Upper lobe of left lung (tissue), 6 donors: ENCODE measurements around the gene PMPCA. TPM values are rescaled to one million over a fixed set of nuclear protein-coding genes. Genes with fewer than 3 reads are reported as not detected.

Source experiments
- ATAC-seq, 2 donors: fragments of 200-7000 bp; cut with Tn5 transposase; one replicate each; pipeline ENCODE4 v1.9.1; 2022; ENCODE audit warnings: mild to moderate bottlenecking in 2 of 2, moderate library complexity in 2 of 2; ENCODE audit not compliant: low FRiP score in 2 of 2
- DNase-seq, 2 donors: peaks; one replicate each; pipeline ENCODE4 v3.0.0-alpha.2; 2019 to 2020
- H3K27ac ChIP-seq, 4 donors: fragments of 200-600 bp; sonication (generic); one replicate each; pipeline ENCODE4 v1.5.1; 2016 to 2019
- H3K27me3 ChIP-seq, 4 donors: fragments of 200-600 bp; sonication (generic); one replicate each; pipeline ENCODE4 v1.5.1; 2017 to 2019
- H3K36me3 ChIP-seq, 4 donors: fragments of 200-600 bp; sonication (generic); one replicate each; pipeline ENCODE4 v1.5.1; 2016 to 2019
- H3K4me1 ChIP-seq, 4 donors: fragments of 200-600 bp; sonication (generic); one replicate each; pipeline ENCODE4 v1.5.1; 2018 to 2019
- H3K4me3 ChIP-seq, 4 donors: fragments of 200-600 bp; sonication (generic); one replicate each; pipeline ENCODE4 v1.5.1; 2017 to 2019; ENCODE audit warnings: mild to moderate bottlenecking in 2 of 4, moderate library complexity in 1 of 4
- H3K9me3 ChIP-seq, 4 donors: fragments of 200-600 bp; sonication (generic); one replicate each; pipeline ENCODE4 v1.5.1; 2018 to 2019
- CTCF ChIP-seq, 6 experiments: fragments of 450-650 bp in 4 of 6; fragments of 200-600 bp in 2 of 6; sonication (generic) in 2 of 6; IDR thresholded peaks; one replicate each; pipeline ENCODE4 v1.5.1; 2016 to 2019; ENCODE audit warnings: antibody characterized with exemption in 6 of 6
- EP300 ChIP-seq, 4 donors: sonication (generic); formaldehyde crosslinking; IDR thresholded peaks; one replicate each; pipeline ENCODE4 v1.5.1; 2017; ENCODE audit warnings: antibody characterized with exemption in 4 of 4, control low read depth in 2 of 4
- POLR2A ChIP-seq, 4 donors: fragments of 450-650 bp; IDR thresholded peaks; one replicate each; pipeline ENCODE4 v1.5.1; 2016 to 2017; ENCODE audit warnings: antibody characterized with exemption in 4 of 4, mild to moderate bottlenecking in 2 of 4
- POLR2AphosphoS5 ChIP-seq, 2 donors: sonication (generic); formaldehyde crosslinking; IDR thresholded peaks; one replicate each; pipeline ENCODE4 v1.5.1; 2017; ENCODE audit warnings: antibody characterized with exemption in 2 of 2
- WGBS, 2 donors: methylation state at CpG; one replicate each; pipeline ENCODE4 v1.1.5; 2017 to 2018; 5-methylcytosine and 5-hydroxymethylcytosine counted together
- total RNA-seq, 6 donors: library from RNA; depleted of rRNA in 4 of 6; stranded (reverse); fragments of >200 nt in 4 of 6; gene quantifications; one replicate each; pipeline versions ENCODE4 v1.1.0 to v1.2.1, GENCODE V29; 2016 to 2021
- donor health status: DM: no; HTN: no; CAD: no; lungs with moderate emphysema.
- donor health status: DM: no; HTN: yes; CAD: no; lungs with severe emphysema.

Gene PMPCA
- total RNA-seq, 6 donors from 2014 or later, result 30.4 to 48.2 (median 41.0) TPM

DNA sequence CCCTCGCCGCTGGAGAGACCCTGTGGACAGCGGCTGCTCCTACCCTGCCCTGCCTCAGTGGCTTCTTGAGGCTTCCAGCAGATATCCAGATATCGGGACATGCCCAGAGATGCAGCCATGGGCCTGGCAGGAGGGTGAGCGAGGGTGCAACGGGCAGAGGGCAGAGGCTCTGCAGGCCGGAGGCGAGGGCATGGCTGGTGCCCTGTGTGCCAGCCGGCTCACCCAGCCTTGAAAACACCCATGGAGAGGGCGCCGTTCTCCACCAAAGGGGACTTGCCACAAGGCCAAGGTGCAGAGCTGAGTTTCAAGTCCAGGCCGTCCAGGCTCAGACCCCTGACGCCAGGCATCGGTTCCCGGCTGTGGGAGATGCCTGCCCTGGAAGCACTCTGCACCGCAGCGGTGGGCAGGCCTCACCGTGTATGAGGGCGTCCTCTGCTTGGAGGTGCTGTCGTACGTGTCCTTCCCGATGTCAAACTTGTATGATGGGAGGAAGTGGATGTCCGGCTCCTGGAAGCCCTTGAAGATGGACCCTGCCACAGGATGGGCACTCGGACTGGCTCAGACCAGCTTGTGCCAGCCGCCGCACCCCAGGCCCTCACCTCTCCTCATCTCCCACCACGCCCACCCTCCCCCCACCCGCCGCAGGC lies 20.3 kb downstream of the PMPCA start:
- Histone ChIP-seq H3K9me3 (no peaks in the 10 kb centered on the region), H3K4me1 (no peaks in the 10 kb centered on the region), H3K27me3 (no peaks in the 10 kb centered on the region), H3K4me3 (no peak overlapping the region), H3K36me3 (peaks cover 0 to 49% (median 33%) of the 10 kb centered on the region in 4 donors), H3K27ac (no peak overlapping the region)
- 96 to 100% methylated on average over 6 to 27 of the region's 29 CpGs for WGBS, 2 donors
- DNase-seq (peak in 1 of 2 donors; percentile 62), ATAC-seq (no peak)
- TF ChIP-seq POLR2AphosphoS5 (IDR thresholded peaks at IDR 0.05) (no peak), CTCF (IDR thresholded peaks at IDR 0.05) (no peak), POLR2A (IDR thresholded peaks at IDR 0.05) (no peak), EP300 (IDR thresholded peaks at IDR 0.05) (no peak)

GRCh38 chr9:136431782-136432350 lies 21.4 kb downstream of the PMPCA start:
- Histone ChIP-seq H3K9me3 (no peaks in the 10 kb centered on the region), H3K27me3 (no peaks in the 10 kb centered on the region), H3K4me1 (peaks cover under 1 to 11% (median 4%) of the 10 kb centered on the region in 4 donors), H3K27ac (no peak overlapping the region), H3K4me3 (no peak overlapping the region), H3K36me3 (peaks cover 0 to 51% (median 32%) of the 10 kb centered on the region in 4 donors)
- ATAC-seq (no peak), DNase-seq (no peak)
- 94 to 95% methylated on average over 15 to 32 of the region's 36 CpGs for WGBS, 2 donors
- no peak for TF ChIP-seq POLR2A (IDR thresholded peaks at IDR 0.05)
- no peak for TF ChIP-seq CTCF (IDR thresholded peaks at IDR 0.05)

DNA sequence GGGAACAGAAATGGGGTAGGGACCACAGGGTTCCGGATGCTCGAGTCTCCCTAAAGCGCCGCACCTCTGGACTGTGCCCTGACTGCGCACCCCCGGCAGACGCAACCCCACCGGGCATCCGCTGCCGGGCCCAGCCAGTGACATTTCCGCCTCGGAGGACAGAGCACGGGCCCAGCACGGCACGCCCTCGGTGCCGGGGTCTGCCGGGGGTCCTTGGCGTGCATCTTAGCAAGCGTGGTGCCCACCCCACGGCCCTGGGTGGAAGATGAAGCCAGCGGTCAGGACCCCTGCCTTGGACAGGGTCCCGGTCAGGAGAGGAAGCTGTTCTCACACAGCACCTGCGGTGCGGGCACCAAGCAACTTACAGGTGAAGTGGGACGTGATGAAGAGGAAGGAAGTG lies 22.1 kb downstream of the PMPCA start:
- no peak for ATAC-seq
- Histone ChIP-seq H3K36me3 (peaks cover 0 to 51% (median 32%) of the 10 kb centered on the region in 4 donors), H3K9me3 (no peaks in the 10 kb centered on the region), H3K4me3 (no peak overlapping the region), H3K4me1 (peaks cover 8 to 18% (median 10%) of the 10 kb centered on the region in 4 donors), H3K27ac (no peak overlapping the region), H3K27me3 (no peaks in the 10 kb centered on the region)
- TF ChIP-seq POLR2AphosphoS5 (IDR thresholded peaks at IDR 0.05), result no peak
- no peak for TF ChIP-seq EP300 (IDR thresholded peaks at IDR 0.05)
- 97 to 100% methylated on average over 3 to 20 of the region's 26 CpGs for WGBS, 2 donors
- peak in 1 of 2 donors; percentile 56 for DNase-seq

GRCh38 chr9:136433043-136433715 lies 22.7 kb downstream of the PMPCA start:
- H3K4me3 ChIP-seq, result no peak overlapping the region
- DNase-seq (peak in 1 of 2 donors; percentile 66), ATAC-seq (no peak)
- H3K4me1 ChIP-seq, result peaks cover 14 to 24% (median 16%) of the 10 kb centered on the region in 4 donors
- no peak for TF ChIP-seq POLR2AphosphoS5 (IDR thresholded peaks at IDR 0.05)
- no peak for TF ChIP-seq POLR2A (IDR thresholded peaks at IDR 0.05)
- TF ChIP-seq EP300 (IDR thresholded peaks at IDR 0.05), result no peak
- WGBS, 2 donors, result 94 to 95% methylated on average over 20 to 36 of the region's 36 CpGs
- no peaks in the 10 kb centered on the region for H3K9me3 ChIP-seq
- H3K36me3 ChIP-seq, result peaks cover 0 to 51% (median 32%) of the 10 kb centered on the region in 4 donors
- H3K27ac ChIP-seq, result no peak overlapping the region
- H3K27me3 ChIP-seq, result no peaks in the 10 kb centered on the region

DNA sequence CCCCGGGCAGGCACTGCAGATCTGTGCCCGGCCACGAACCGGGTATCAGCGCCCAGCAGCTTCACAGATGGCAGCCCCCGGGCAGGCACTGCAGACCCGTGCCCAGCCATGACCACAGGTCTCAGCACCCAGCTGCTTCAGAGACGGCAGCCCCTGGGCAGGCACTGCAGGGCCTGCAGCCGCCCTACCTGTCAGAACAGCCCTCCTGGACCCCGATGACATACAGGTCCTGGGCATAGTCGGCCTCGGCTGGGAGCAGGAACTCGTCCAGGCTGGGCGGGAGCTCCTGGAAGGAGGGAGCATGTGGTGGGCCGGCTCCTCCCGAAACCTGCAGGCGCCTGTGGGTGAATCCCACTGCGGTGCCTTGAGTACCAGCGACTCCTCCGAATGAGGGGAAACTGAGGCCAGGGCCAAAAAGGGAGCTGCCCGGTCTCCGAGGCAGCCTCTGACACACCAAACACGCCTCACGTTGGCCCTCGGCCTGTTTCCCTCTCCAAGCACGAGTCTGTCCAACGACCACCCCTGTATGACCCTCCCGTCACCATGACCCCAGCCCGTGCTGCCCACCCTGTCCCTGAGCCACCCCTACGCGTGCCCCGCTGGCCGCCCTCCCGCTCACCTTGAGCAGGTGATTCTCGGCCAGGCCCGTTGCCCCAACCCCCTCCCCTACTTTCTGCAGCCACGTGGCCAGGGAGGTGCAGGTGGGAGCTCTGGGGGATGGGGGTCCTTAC lies 23.6 kb downstream of the PMPCA start:
- WGBS, 2 donors, result 95 to 96% methylated on average over 8 to 37 of the region's 37 CpGs
- no peak for TF ChIP-seq CTCF (IDR thresholded peaks at IDR 0.05)
- TF ChIP-seq POLR2AphosphoS5 (IDR thresholded peaks at IDR 0.05), result no peak
- no peak for TF ChIP-seq POLR2A (IDR thresholded peaks at IDR 0.05)
- no peak for TF ChIP-seq EP300 (IDR thresholded peaks at IDR 0.05)
- H3K27me3 ChIP-seq, result no peaks in the 10 kb centered on the region
- peaks cover 20 to 33% (median 22%) of the 10 kb centered on the region in 4 donors for H3K4me1 ChIP-seq
- no peak overlapping the region for H3K4me3 ChIP-seq
- H3K27ac ChIP-seq, result no peak overlapping the region
- H3K36me3 ChIP-seq, result peaks cover 0 to 44% (median 28%) of the 10 kb centered on the region in 4 donors
- DNase-seq (peak in 1 of 2 donors; percentile 71), ATAC-seq (no peak)
- H3K9me3 ChIP-seq, result no peaks in the 10 kb centered on the region
